IPS-18a (cell line): ENCODE results near the gene MYOM1.

Experiments
- H3K27ac ChIP-seq: one replicate; pipeline ENCODE4 v1.5.1; 2013; ENCODE audit warnings: low read length
- H3K27me3 ChIP-seq: one replicate; pipeline ENCODE4 v1.6.1; 2013; ENCODE audit warnings: mild to moderate bottlenecking, low read length; ENCODE audit not compliant: control insufficient read depth, insufficient read depth
- H3K36me3 ChIP-seq: one replicate; pipeline ENCODE4 v1.6.1; 2013; ENCODE audit warnings: low read depth, low read length; ENCODE audit not compliant: control insufficient read depth
- H3K4me1 ChIP-seq: one replicate; pipeline ENCODE4 v1.6.1; 2013; ENCODE audit warnings: low read depth, low read length; ENCODE audit not compliant: control insufficient read depth
- H3K4me3 ChIP-seq: one replicate; pipeline ENCODE4 v1.5.1; 2013; ENCODE audit warnings: low read length
- H3K9ac ChIP-seq: one replicate; pipeline ENCODE4 v1.6.1; 2013; ENCODE audit warnings: mild to moderate bottlenecking, low read length, moderate library complexity
- H3K9me3 ChIP-seq: one replicate; pipeline ENCODE4 v1.6.1; 2013; ENCODE audit warnings: low read depth, low read length; ENCODE audit not compliant: control insufficient read depth

The MYOM1 gene

GRCh38 chr18:3257627-3258120 lies 37.9 kb upstream of the MYOM1 start:
- Histone ChIP-seq H3K27me3 (no peaks in the 10 kb centered on the region), H3K27ac (no peak overlapping the region), H3K9me3 (no peaks in the 10 kb centered on the region), H3K4me3 (no peak overlapping the region), H3K36me3 (peaks cover 54% of the 10 kb centered on the region), H3K4me1 (no peaks in the 10 kb centered on the region), H3K9ac (no peak overlapping the region)

DNA sequence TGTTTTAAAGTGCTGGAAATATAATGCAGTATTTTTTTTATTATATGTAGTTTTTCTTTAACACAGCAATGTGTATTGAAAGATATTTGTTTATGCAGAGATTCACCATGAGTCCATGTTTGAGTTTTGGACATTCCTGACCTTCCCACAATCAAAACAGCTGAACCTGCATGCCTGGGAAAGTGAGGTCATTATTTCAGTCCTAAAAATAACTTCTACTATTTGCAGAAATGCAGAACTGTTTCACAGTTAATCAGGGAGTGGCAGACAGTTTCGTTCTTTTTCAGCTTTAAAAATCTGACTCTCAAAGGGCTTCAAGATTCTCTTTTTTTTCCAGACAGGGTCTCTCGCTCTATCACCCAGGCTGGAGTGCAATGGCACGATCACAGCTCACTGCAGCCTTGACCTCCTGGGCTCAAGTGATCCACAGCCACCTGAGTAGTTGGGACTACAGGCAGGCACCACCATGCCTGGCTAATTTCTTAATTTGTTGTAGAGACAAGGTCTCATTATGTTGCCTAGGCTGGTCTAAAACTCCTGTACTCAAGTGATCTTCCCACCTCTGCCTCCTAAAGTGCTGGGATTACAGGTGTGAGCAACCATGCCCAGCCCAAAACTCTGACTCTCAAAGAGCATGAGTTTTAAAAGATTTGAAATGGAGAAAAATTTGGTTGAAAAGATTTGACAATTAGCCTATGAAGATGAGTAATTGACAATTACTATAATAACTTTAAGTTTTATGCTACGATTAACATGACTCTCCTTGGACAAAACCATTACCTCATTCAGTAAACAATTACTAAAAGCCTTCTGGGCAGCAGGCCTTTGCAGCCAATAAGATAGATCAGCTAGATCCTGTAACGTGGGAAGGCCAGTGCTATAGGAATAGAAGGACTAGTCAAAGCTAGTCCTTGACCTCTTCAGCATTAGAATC lies 37.2 kb upstream of the MYOM1 start:
- Histone ChIP-seq H3K36me3 (peaks cover 54% of the 10 kb centered on the region), H3K4me1 (no peaks in the 10 kb centered on the region), H3K27ac (no peak overlapping the region), H3K27me3 (no peaks in the 10 kb centered on the region), H3K9me3 (no peaks in the 10 kb centered on the region), H3K4me3 (no peak overlapping the region), H3K9ac (no peak overlapping the region)

GRCh38 chr18:3255611-3256165 lies 35.9 kb upstream of the MYOM1 start:
- no peak overlapping the region for H3K27ac ChIP-seq
- no peaks in the 10 kb centered on the region for H3K9me3 ChIP-seq
- H3K9ac ChIP-seq: no peak overlapping the region
- H3K4me1 ChIP-seq: no peaks in the 10 kb centered on the region
- H3K27me3 ChIP-seq: no peaks in the 10 kb centered on the region
- peaks cover 54% of the 10 kb centered on the region for H3K36me3 ChIP-seq
- no peak overlapping the region for H3K4me3 ChIP-seq

- H3K36me3 ChIP-seq: peaks cover 59% of the 10 kb centered on the region
- H3K9me3 ChIP-seq: no peaks in the 10 kb centered on the region
- H3K27ac ChIP-seq: no peak overlapping the region
- H3K9ac ChIP-seq: no peak overlapping the region
- H3K27me3 ChIP-seq: no peaks in the 10 kb centered on the region
- no peak overlapping the region for H3K4me3 ChIP-seq
- no peaks in the 10 kb centered on the region for H3K4me1 ChIP-seq
These were observed 35.0 kb upstream of the MYOM1 start for GRCh38 chr18:3254725-3255124.

DNA sequence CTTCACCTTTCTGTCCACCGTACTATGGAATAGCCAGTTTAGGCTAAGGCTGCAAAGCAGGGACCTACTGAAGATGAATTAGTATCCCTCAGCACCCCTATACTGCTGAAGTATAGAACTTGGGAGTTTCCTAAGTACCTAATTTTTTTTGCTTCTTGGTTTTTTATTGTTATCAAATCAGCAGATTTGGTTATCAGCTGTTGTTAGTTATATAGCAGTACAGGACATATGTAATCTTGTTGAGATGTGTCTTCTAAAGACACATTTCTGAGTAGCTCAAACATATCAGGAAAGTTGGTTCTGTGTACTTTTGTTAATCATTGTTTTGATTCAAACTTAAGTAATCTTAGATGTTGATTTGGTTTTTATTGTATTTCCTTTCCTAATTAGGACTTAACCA lies 33.1 kb upstream of the MYOM1 start:
- H3K36me3 ChIP-seq: peaks cover 59% of the 10 kb centered on the region
- no peaks in the 10 kb centered on the region for H3K27me3 ChIP-seq
- H3K9ac ChIP-seq: no peak overlapping the region
- peaks cover 7% of the 10 kb centered on the region for H3K4me1 ChIP-seq
- H3K9me3 ChIP-seq: no peaks in the 10 kb centered on the region
- no peak overlapping the region for H3K4me3 ChIP-seq
- H3K27ac ChIP-seq: no peak overlapping the region

GRCh38 chr18:3251963-3252277 lies 32.2 kb upstream of the MYOM1 start:
- no peak overlapping the region for H3K27ac ChIP-seq
- H3K4me3 ChIP-seq: no peak overlapping the region
- H3K9ac ChIP-seq: no peak overlapping the region
- peaks cover 8% of the 10 kb centered on the region for H3K4me1 ChIP-seq
- H3K36me3 ChIP-seq: peaks cover 50% of the 10 kb centered on the region
- no peaks in the 10 kb centered on the region for H3K27me3 ChIP-seq
- H3K9me3 ChIP-seq: no peaks in the 10 kb centered on the region

- H3K36me3 ChIP-seq: peaks cover 45% of the 10 kb centered on the region
- peaks cover 2% of the 10 kb centered on the region for H3K27me3 ChIP-seq
- H3K27ac ChIP-seq: no peak overlapping the region
- no peak overlapping the region for H3K9ac ChIP-seq
- no peaks in the 10 kb centered on the region for H3K9me3 ChIP-seq
- H3K4me1 ChIP-seq: peaks cover 13% of the 10 kb centered on the region
- H3K4me3 ChIP-seq: no peak overlapping the region
These were observed 31.6 kb upstream of the MYOM1 start for GRCh38 chr18:3251249-3251962.

DNA sequence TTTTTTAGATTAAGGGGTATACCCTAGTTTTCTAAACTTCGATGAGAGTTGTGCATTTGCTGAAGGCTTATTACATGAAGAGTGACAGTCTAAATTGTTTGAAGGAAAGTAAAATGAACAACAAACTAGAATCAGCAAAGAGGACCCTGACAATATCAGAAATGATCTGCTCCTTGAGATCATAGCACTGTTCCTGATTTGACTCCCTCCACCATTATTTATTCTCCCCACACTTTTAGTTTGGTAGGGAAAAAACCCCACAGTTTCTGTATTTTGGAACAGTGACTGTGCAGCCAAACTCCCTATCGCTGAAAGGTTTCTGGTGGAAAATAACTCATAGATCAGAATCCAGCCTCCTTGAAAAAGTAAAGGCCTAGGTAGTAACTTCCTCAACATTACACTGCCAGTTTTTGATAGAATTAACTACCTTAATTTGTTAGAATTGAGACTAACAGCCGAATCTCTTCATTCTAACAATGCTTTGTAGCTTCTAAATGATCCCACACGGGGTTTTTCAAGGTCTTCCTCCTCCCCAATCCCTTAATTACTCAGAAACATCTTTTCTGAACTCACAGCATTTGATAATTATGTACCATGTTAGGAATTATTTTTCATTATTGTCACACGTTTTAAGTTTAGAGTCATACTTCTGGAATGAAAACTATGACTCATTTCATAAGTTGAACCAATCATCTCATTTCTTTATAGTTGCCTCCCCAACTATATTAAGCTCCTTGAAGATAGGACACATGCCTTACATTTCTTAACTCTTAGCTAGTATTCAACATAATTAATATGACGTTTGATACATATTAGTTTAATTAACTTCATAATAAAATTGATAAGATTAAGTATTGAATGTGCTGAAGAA lies 30.7 kb upstream of the MYOM1 start:
- H3K27me3 ChIP-seq: peaks cover 4% of the 10 kb centered on the region
- H3K4me1 ChIP-seq: peaks cover 19% of the 10 kb centered on the region
- peaks cover 35% of the 10 kb centered on the region for H3K36me3 ChIP-seq
- no peak overlapping the region for H3K27ac ChIP-seq
- no peak overlapping the region for H3K9ac ChIP-seq
- H3K4me3 ChIP-seq: no peak overlapping the region
- H3K9me3 ChIP-seq: no peaks in the 10 kb centered on the region

DNA sequence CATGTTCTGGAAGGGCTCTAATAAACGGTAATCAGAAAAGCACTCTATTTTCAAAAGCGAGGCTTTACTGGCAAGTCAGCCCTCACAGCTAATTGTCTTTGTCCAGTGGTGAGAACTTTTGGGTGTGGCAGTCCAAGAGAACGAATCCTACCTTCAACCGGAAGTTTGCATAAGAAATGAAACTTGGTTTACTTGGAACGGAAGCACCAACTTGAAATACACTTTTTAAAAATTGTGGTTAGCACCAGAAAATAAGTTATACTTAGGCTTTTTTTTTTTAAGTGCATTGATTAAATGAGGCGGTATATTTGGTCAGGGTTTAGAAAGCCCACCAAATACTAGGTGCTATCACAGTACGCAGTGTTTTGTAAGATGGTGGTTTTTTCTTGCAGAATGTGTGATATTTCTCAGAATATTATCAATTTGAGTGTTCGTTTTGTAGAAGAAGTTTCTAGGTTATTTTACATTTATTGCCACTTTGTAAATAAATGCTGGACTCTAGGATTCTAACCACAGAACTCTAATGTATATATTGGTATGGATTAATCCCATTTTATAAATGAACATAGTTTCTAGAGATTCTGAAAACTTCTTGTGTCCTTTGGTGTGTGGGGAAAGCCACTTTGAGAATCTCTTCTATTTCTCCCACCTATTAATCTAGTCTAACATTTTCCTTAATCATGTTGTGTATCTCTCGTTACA lies 29.0 kb upstream of the MYOM1 start:
- H3K4me3 ChIP-seq: peak overlapping the region; percentile 90
- no peak overlapping the region for H3K27ac ChIP-seq
- peaks cover 19% of the 10 kb centered on the region for H3K36me3 ChIP-seq
- H3K9me3 ChIP-seq: no peaks in the 10 kb centered on the region
- H3K27me3 ChIP-seq: peaks cover 4% of the 10 kb centered on the region
- H3K9ac ChIP-seq: peak overlapping the region; percentile 99
- peaks cover 19% of the 10 kb centered on the region for H3K4me1 ChIP-seq

DNA sequence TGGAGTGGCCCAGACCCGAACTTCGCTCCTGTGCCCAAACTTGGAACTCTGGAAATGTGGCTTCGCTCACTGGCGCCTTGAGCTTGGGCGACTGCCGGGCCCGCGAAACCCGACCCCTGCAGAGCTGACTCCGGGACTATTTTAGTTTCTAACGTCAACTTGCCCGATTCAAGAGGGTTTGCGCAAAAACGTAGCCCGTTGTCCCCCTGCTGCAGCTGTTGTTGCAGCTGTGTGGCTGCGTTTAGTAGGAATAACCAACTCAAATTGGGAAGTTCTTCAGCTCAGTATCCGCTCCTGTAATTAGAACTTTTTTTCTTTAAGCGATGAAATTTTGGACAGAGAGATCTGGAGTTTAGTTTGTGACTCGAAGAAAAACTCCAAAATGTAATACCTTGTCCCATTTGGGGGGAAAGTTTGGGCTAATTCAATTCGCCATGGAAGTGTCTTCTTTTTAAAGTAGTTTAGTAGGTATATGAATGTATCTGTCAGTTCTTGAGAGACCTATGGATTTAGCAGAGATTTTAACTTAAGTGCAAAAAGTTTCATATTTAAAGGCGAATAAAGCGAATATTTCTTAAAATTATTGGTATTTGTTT lies 28.4 kb upstream of the MYOM1 start:
- Histone ChIP-seq H3K36me3 (peaks cover 12% of the 10 kb centered on the region), H3K4me1 (peaks cover 19% of the 10 kb centered on the region), H3K27me3 (peaks cover 4% of the 10 kb centered on the region)

More for the DNA sequence above, 28.4 kb upstream of the MYOM1 start:
- no peaks in the 10 kb centered on the region for H3K9me3 ChIP-seq
- peak overlapping the region; percentile 100 for H3K27ac ChIP-seq
- H3K4me3 ChIP-seq: peak overlapping the region; percentile 90
- peak overlapping the region; percentile 99 for H3K9ac ChIP-seq
